HEK293 (cell line): ENCODE data around the gene GNAI1.

Source experiments
- CTCF ChIA-PET: fragments of 350-600 bp; formaldehyde crosslinking; extraction: SDS; loops from one replicate; lab custom pipeline; 2021; ENCODE audit warnings: antibody characterized with exemption; lab: Yijun Ruan, JAX
- POLR2A ChIA-PET: fragments of 300-600 bp; formaldehyde crosslinking; extraction: SDS; loops from one replicate; lab custom pipeline; 2020; ENCODE audit warnings: antibody characterized with exemption, inconsistent platforms; lab: Yijun Ruan, JAX
- H3K27ac ChIP-seq: fragments of 200-500 bp; sonication (Bioruptor generic); 2 replicates; pipeline ENCODE4 v1.5.1; 2014; ENCODE audit warnings: low read depth, low read length, control low read depth, inconsistent platforms; ENCODE audit errors: extremely low read depth
- H3K36me3 ChIP-seq, 2 experiments: fragments of 200-500 bp in 1 of 2; sonication (Bioruptor generic) in 1 of 2; 1 replicate in 1 of 2; 2 replicates in 1 of 2; pipeline ENCODE4 v1.5.1; 2014 to 2017; ENCODE audit warnings: inconsistent platforms in 2 of 2, low read length in 2 of 2; ENCODE audit not compliant: control insufficient read depth in 2 of 2, insufficient read depth in 1 of 2
- H3K4me1 ChIP-seq: fragments of 200-500 bp; sonication (Bioruptor generic); 2 replicates; pipeline ENCODE4 v1.5.1; 2014; ENCODE audit warnings: mild to moderate bottlenecking, low read length, inconsistent platforms; ENCODE audit not compliant: control insufficient read depth, insufficient read depth
- H3K4me3 ChIP-seq: 2 replicates; pipeline ENCODE4 v1.5.1; 2011; ENCODE audit warnings: low read depth, mild to moderate bottlenecking, control low read depth, low read length, moderate library complexity
- H3K9me3 ChIP-seq: fragments of 200-500 bp; sonication (Bioruptor generic); 2 replicates; pipeline ENCODE4 v1.5.1; 2014; ENCODE audit warnings: low read depth, low read length, inconsistent platforms; ENCODE audit not compliant: control insufficient read depth, insufficient read depth
- GLI2 ChIP-seq: fragments of 450-650 bp; formaldehyde crosslinking; IDR thresholded peaks from 2 replicates; pipeline ENCODE4; 2017; ENCODE audit warnings: missing biosample characterization, missing genetic modification characterization, low read depth, borderline replicate concordance
- KLF10 ChIP-seq: fragments of 450-650 bp; IDR thresholded peaks from 2 replicates; pipeline ENCODE4 v1.5.1; 2018; ENCODE audit warnings: missing biosample characterization, mild to moderate bottlenecking, missing genetic modification characterization
- MZF1 ChIP-seq: fragments of 450-650 bp; formaldehyde crosslinking; IDR thresholded peaks from 2 replicates; pipeline ENCODE4 v1.5.1; 2017; ENCODE audit warnings: missing biosample characterization, missing genetic modification characterization, borderline replicate concordance
- PATZ1 ChIP-seq: fragments of 450-650 bp; formaldehyde crosslinking; IDR thresholded peaks from 2 replicates; pipeline ENCODE4 v1.5.1; 2016; ENCODE audit warnings: missing biosample characterization, missing genetic modification characterization
- WT1 ChIP-seq: fragments of 450-650 bp; formaldehyde crosslinking; IDR thresholded peaks from 2 replicates; pipeline ENCODE4 v1.5.1; 2016; ENCODE audit warnings: missing biosample characterization, missing genetic modification characterization
- ZBTB10 ChIP-seq: fragments of 450-650 bp; formaldehyde crosslinking; IDR thresholded peaks from 2 replicates; pipeline ENCODE4 v1.5.1; 2016; ENCODE audit warnings: missing biosample characterization, missing genetic modification characterization
- ZBTB44 ChIP-seq: fragments of 450-650 bp; IDR thresholded peaks from 2 replicates; pipeline ENCODE4 v1.5.1; 2018; ENCODE audit warnings: missing biosample characterization, mild to moderate bottlenecking, missing genetic modification characterization
- ZFP69B ChIP-seq: fragments of 450-650 bp; formaldehyde crosslinking; IDR thresholded peaks from 2 replicates; pipeline ENCODE4 v1.5.1; 2016; ENCODE audit warnings: missing biosample characterization, missing genetic modification characterization
- ZNF112 ChIP-seq: fragments of 450-650 bp; formaldehyde crosslinking; IDR thresholded peaks from 2 replicates; pipeline ENCODE4 v1.5.0; 2017; ENCODE audit warnings: missing biosample characterization, missing genetic modification characterization
- ZNF121 ChIP-seq: fragments of 450-650 bp; formaldehyde crosslinking; IDR thresholded peaks from 2 replicates; pipeline ENCODE4 v1.5.1; 2016; ENCODE audit warnings: missing biosample characterization, missing genetic modification characterization
- ZNF146 ChIP-seq: fragments of 450-650 bp; formaldehyde crosslinking; IDR thresholded peaks from 2 replicates; pipeline ENCODE4 v1.5.1; 2016; ENCODE audit warnings: missing biosample characterization, missing genetic modification characterization
- ZNF157 ChIP-seq: fragments of 450-650 bp; formaldehyde crosslinking; IDR thresholded peaks from 2 replicates; pipeline ENCODE4 v1.5.1; 2016; ENCODE audit warnings: missing biosample characterization, missing genetic modification characterization
- ZNF174 ChIP-seq: fragments of 450-650 bp; formaldehyde crosslinking; IDR thresholded peaks from 2 replicates; pipeline ENCODE4 v1.5.0; 2017; ENCODE audit warnings: missing biosample characterization, mild to moderate bottlenecking, missing genetic modification characterization
- ZNF211 ChIP-seq: fragments of 450-650 bp; formaldehyde crosslinking; IDR thresholded peaks from 2 replicates; pipeline ENCODE4 v1.5.1; 2016; ENCODE audit warnings: low read depth, missing biosample characterization, missing genetic modification characterization
- ZNF311 ChIP-seq: fragments of 450-650 bp; formaldehyde crosslinking; IDR thresholded peaks from 2 replicates; pipeline ENCODE4 v1.5.1; 2017; ENCODE audit warnings: missing biosample characterization, missing genetic modification characterization, borderline replicate concordance
- ZNF350 ChIP-seq: fragments of 450-650 bp; formaldehyde crosslinking; IDR thresholded peaks from 2 replicates; pipeline ENCODE4 v1.5.0; 2017; ENCODE audit warnings: missing biosample characterization, mild to moderate bottlenecking, missing genetic modification characterization
- ZNF366 ChIP-seq: fragments of 450-650 bp; formaldehyde crosslinking; conservative IDR thresholded peaks from 2 replicates; pipeline ENCODE4 v1.5.1; 2016; ENCODE audit warnings: missing biosample characterization, missing genetic modification characterization
- ZNF510 ChIP-seq: fragments of 450-650 bp; formaldehyde crosslinking; IDR thresholded peaks from 2 replicates; pipeline ENCODE4 v1.5.1; 2018; ENCODE audit warnings: mild to moderate bottlenecking, missing genetic modification characterization, missing biosample characterization; ENCODE audit not compliant: insufficient replicate concordance
- ZNF514 ChIP-seq: fragments of 450-650 bp; formaldehyde crosslinking; IDR thresholded peaks from 2 replicates; pipeline ENCODE4 v1.5.1; 2016; ENCODE audit warnings: missing biosample characterization, missing genetic modification characterization
- ZNF530 ChIP-seq: fragments of 450-650 bp; formaldehyde crosslinking; IDR thresholded peaks from 2 replicates; pipeline ENCODE4 v1.5.1; 2016; ENCODE audit warnings: low read depth, missing biosample characterization, missing genetic modification characterization
- ZNF747 ChIP-seq: fragments of 450-650 bp; formaldehyde crosslinking; IDR thresholded peaks from 2 replicates; pipeline ENCODE4 v1.5.1; 2016; ENCODE audit warnings: missing biosample characterization, missing genetic modification characterization
- ZSCAN23 ChIP-seq: fragments of 450-650 bp; formaldehyde crosslinking; IDR thresholded peaks from 2 replicates; pipeline ENCODE4 v1.5.1; 2016; ENCODE audit warnings: missing biosample characterization, missing genetic modification characterization
- TF ChIP-seq, protein P1 (sequence below): fragments of 450-650 bp; formaldehyde crosslinking; IDR thresholded peaks from 2 replicates; pipeline ENCODE4 v1.5.1; 2016; ENCODE audit warnings: missing biosample characterization, missing genetic modification characterization, borderline replicate concordance
- TF ChIP-seq, protein P2 (sequence below): fragments of 450-650 bp; formaldehyde crosslinking; IDR thresholded peaks from 2 replicates; pipeline ENCODE4 v1.5.1; 2016; ENCODE audit warnings: missing biosample characterization, missing genetic modification characterization

Gene GNAI1

GRCh38 chr7:80249184-80249583 lies 114.6 kb downstream of the GNAI1 start:
- Histone ChIP-seq H3K27ac (no peak overlapping the region), H3K36me3 (no peaks in the 10 kb centered on the region), H3K4me1 (no peaks in the 10 kb centered on the region), H3K9me3 (no peaks in the 10 kb centered on the region), H3K4me3 (no peak overlapping the region)
- ChIA-PET POLR2A (no interaction called here), CTCF (interaction anchor here (0.6 to 0.7 kb wide), 2 partner anchors 50 to 1647 kb away, joined by 3 to 4 read pairs; no protein-coding TSS in a partner anchor)
- no peak for TF ChIP-seq ZNF514 (tag by site-specific recombination)
- TF ChIP-seq ZNF112 (tag by site-specific recombination), result no peak
- no peak for TF ChIP-seq ZNF366 (tag by site-specific recombination)
- TF ChIP-seq ZNF174, result no peak
- no peak for TF ChIP-seq PATZ1 (tag by site-specific recombination)
- no peak for TF ChIP-seq ZNF121
- TF ChIP-seq GLI2 (tag by site-specific recombination), result no peak
- TF ChIP-seq ZNF157 (tag by site-specific recombination), result no peak
- TF ChIP-seq ZNF747 (tag by site-specific recombination), result no peak
- TF ChIP-seq ZBTB44, result no peak

GRCh38 chr7:80249619-80250295 lies 115.1 kb downstream of the GNAI1 start:
- no peak overlapping the region for H3K4me3 ChIP-seq
- H3K36me3 ChIP-seq, result no peaks in the 10 kb centered on the region
- H3K9me3 ChIP-seq, result no peaks in the 10 kb centered on the region
- no peak overlapping the region for H3K27ac ChIP-seq
- ChIA-PET POLR2A (no interaction called here), CTCF (interaction anchor here (0.6 kb wide), 1 partner anchor 1647 kb away, joined by 4 read pairs; no protein-coding TSS in a partner anchor)
- no peaks in the 10 kb centered on the region for H3K4me1 ChIP-seq
- TF ChIP-seq KLF10 (tag by site-specific recombination) (no peak), ZNF510 (no peak), ZBTB10 (tag by site-specific recombination) (no peak), ZNF311 (tag by site-specific recombination) (no peak), MZF1 (tag by site-specific recombination) (no peak), ZNF146 (no peak), ZNF211 (tag by site-specific recombination) (no peak), ZNF350 (tag by site-specific recombination) (no peak), ZNF112 (tag by site-specific recombination) (no peak), ZNF530 (no peak), ZFP69B (tag by site-specific recombination) (no peak), ZNF174 (no peak), ZSCAN23 (tag by site-specific recombination) (no peak), WT1 (tag by site-specific recombination) (no peak)
- TF ChIP-seq, protein P1, sequence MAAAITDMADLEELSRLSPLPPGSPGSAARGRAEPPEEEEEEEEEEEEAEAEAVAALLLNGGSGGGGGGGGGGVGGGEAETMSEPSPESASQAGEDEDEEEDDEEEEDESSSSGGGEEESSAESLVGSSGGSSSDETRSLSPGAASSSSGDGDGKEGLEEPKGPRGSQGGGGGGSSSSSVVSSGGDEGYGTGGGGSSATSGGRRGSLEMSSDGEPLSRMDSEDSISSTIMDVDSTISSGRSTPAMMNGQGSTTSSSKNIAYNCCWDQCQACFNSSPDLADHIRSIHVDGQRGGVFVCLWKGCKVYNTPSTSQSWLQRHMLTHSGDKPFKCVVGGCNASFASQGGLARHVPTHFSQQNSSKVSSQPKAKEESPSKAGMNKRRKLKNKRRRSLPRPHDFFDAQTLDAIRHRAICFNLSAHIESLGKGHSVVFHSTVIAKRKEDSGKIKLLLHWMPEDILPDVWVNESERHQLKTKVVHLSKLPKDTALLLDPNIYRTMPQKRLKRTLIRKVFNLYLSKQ (tag by site-specific recombination), result no peak
- TF ChIP-seq, protein P2, sequence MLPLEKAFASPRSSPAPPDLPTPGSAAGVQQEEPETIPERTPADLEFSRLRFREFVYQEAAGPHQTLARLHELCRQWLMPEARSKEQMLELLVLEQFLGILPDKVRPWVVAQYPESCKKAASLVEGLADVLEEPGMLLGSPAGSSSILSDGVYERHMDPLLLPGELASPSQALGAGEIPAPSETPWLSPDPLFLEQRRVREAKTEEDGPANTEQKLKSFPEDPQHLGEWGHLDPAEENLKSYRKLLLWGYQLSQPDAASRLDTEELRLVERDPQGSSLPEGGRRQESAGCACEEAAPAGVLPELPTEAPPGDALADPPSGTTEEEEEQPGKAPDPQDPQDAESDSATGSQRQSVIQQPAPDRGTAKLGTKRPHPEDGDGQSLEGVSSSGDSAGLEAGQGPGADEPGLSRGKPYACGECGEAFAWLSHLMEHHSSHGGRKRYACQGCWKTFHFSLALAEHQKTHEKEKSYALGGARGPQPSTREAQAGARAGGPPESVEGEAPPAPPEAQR, result no peak
